NCI-H1417 (cell line): ENCODE results near the gene STK4.

ENCODE experiments used
- DNase-seq, 3 experiments: peaks; one replicate each; lab custom pipeline; 2025; lab: John Stamatoyannopoulos, UW

STK4 gene

GRCh38 chr20:45055056-45055455, 88.7 kb downstream of the STK4 start:
- DNase-seq, result no peak

- DNase-seq, result no peak
Observed at GRCh38 chr20:45056473-45057173, 90.3 kb downstream of the STK4 start.

- no peak for DNase-seq
Observed at GRCh38 chr20:45058168-45058850, 92.0 kb downstream of the STK4 start.

- DNase-seq, result no peak
Observed at GRCh38 chr20:45059022-45059728, 92.9 kb downstream of the STK4 start.

- DNase-seq, result no peak
Observed at GRCh38 chr20:45060294-45060693, 94.0 kb downstream of the STK4 start.

GRCh38 chr20:45061244-45061643, 94.9 kb downstream of the STK4 start:
- DNase-seq, result no peak

GRCh38 chr20:45063107-45063506, 96.8 kb downstream of the STK4 start:
- DNase-seq, result peak in 1 of 3 experiments; percentile 16

- DNase-seq, result no peak
Observed at GRCh38 chr20:45064812-45065211, 98.5 kb downstream of the STK4 start.

GRCh38 chr20:45066372-45066771, 100.1 kb downstream of the STK4 start:
- no peak for DNase-seq

GRCh38 chr20:45067087-45067486, 100.8 kb downstream of the STK4 start:
- no peak for DNase-seq

GRCh38 chr20:45067558-45067957, 101.2 kb downstream of the STK4 start:
- DNase-seq, result no peak

GRCh38 chr20:45069261-45069660, 102.9 kb downstream of the STK4 start:
- no peak for DNase-seq

GRCh38 chr20:45070932-45071632, 104.8 kb downstream of the STK4 start:
- DNase-seq, result no peak

- no peak for DNase-seq
Observed at GRCh38 chr20:45072066-45072465, 105.8 kb downstream of the STK4 start.

- DNase-seq, result no peak
Observed at GRCh38 chr20:45073221-45073620, 106.9 kb downstream of the STK4 start.

- no peak for DNase-seq
Observed at GRCh38 chr20:45077559-45077958, 111.2 kb downstream of the STK4 start.

GRCh38 chr20:45080867-45081624, 114.7 kb downstream of the STK4 start:
- peak in 1 of 3 experiments; percentile 24 for DNase-seq

- DNase-seq, result no peak
Observed at GRCh38 chr20:45082468-45082867, 116.2 kb downstream of the STK4 start.

GRCh38 chr20:45083127-45083526, 116.8 kb downstream of the STK4 start:
- DNase-seq, result no peak

- DNase-seq, result no peak
Observed at GRCh38 chr20:45085289-45085688, 119.0 kb downstream of the STK4 start.

GRCh38 chr20:45085867-45086266, 119.6 kb downstream of the STK4 start:
- no peak for DNase-seq
